Dermis blood vessel endothelial cell (primary cell): ENCODE measurements around the gene RFTN1. TPM values are rescaled to one million over a fixed set of nuclear protein-coding genes. Genes with fewer than 3 reads are reported as not detected.

Experiments used
- DNase-seq: peaks from one replicate; pipeline ENCODE4 v3.0.0; 2010
- total RNA-seq: library from RNA; depleted of rRNA; stranded (reverse); fragments of >200 nt; gene quantifications from 2 replicates; pipeline ENCODE4 v1.2.3, GENCODE V29; 2014

Gene RFTN1
- total RNA-seq, 1 donor from 2014 or later: 47.8 TPM

DNA sequence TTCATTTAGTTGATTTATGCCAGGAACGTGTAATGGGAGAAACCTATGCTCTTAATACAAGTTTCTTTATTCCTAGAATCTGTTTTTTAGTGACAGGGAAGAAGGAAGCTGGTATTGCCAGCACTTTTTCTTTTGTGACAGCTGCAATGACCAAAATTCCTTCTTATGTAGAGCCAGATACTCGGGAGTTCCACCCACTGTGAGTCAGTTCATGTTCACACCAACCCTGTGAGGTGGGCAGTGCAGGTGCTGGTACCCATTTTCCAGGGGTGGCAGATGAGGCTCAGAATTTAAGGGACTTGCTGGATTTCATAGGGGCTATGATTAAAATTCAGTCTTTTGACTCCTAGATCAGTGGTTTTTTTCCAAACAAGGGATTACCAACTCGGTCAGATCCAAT is 213.8 kb downstream of the RFTN1 start:
- no peak for DNase-seq

DNA sequence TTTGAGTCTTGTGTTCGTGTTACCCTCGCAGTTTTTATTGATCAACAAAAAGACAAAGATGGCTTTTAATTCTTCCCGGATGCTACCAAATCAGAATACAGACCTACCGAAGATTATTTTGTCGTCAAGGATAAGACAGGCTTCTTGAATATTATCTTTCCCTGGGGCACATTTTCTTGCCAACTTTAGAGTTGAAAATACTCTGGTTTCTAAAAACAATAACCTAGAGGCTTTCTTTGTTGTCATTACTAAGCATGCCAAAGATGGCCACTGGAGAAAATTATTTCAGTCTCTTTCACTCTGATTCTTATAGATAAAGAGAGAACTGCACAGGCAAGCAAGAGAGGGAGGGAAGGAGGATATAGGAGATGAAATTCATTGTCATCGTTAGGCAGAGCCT is 214.6 kb downstream of the RFTN1 start:
- no peak for DNase-seq

DNA sequence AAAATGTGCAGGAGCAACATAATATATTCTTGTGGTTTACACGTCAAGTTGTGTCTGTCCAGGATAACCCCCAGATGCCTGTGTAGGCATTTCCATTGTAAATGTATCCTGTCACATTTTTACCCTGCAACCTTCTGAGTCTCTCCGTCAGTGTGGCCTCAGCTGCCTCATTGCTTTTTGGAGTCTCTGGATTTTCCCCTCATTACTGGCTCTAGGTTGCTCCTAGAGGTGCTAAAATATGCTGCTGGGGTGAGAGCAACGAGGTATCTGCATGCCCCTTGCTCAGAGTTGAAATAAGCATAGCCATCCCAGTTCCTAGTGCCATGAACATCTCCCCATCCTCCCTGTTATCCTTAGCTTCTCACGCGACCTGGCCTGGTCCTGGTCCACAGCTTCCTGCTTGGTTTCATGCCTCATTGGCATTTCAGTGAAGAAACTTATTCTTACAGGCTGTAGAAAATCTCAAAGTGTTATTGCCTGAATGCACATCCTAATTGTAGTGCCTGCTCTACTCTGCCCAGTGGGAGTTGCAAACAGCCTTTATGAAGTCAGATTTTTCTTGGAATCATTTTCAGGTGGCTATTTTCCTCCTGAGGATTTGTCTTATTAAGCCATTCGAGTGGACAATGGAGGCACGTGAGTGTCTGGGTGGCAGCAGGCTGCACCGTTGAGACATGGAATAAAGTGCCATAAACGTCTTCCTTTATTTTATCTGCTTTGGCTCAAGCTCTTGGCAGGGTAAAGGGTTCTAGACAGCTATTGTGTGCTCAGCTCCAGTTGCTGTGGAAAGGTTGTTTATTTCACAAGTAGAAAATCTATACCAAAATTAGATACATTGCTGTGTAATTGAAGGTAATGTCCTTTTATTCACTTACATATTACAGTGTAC is 215.3 kb downstream of the RFTN1 start:
- no peak for DNase-seq

GRCh38 chr3:16295298-16295890 is 218.1 kb downstream of the RFTN1 start:
- DNase-seq: no peak

GRCh38 chr3:16294844-16295243 is 218.7 kb downstream of the RFTN1 start:
- no peak for DNase-seq

DNA sequence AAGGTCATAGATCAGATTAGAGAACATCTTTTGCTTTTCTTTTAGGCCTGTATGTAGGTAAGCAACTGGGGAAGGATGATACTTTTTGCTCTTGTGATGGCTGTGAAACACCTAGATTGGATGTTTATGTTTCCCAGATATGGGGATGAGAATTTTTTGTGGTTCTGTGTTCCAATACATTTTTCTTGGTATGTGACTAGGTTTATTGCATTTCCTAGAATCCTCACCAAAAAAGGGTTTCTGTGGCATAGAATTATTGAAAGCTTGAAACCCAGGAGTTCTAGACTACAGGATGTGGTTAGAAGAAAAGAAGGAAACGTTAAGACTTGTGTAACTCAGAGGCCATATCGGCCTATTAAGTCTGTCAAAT is 222.7 kb downstream of the RFTN1 start:
- DNase-seq: peak; percentile 13

- peak; percentile 79 for DNase-seq
Observed at GRCh38 chr3:16290007-16290826, 223.3 kb downstream of the RFTN1 start.

DNA sequence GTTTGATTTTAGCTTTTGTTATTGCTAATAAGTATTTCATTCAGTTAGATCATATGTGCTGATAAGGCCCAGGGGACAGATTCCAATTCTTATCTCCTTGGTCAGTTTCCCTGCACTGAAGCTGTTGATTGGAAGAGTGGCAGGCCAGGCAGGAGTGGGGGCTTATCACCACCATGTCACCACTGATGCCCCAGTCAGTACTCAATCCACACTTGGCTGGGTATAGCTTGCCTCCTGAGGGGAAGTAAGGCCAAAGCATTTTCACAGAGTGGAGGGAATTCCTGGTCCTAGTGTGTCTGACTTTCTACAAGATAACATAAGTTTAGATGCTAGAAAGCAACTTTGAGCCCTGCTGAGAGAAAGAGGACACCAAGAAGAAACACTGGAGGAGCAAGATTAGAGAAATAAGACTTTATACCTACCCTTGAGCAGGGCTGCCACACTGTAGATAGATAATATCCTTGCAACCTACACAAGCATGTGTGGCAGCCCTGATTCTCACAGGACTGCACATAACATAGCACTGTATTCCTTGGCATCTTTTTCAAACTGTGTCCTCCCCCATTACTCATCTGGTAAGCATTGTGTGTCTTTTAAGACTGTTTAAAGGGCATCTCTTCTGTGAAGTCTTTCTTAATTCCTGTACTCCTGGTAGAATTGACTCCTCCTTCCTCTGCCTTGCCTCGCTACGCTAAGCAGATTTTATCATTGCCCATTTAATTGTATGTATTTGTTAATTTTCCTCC is 224.2 kb downstream of the RFTN1 start:
- no peak for DNase-seq

DNA sequence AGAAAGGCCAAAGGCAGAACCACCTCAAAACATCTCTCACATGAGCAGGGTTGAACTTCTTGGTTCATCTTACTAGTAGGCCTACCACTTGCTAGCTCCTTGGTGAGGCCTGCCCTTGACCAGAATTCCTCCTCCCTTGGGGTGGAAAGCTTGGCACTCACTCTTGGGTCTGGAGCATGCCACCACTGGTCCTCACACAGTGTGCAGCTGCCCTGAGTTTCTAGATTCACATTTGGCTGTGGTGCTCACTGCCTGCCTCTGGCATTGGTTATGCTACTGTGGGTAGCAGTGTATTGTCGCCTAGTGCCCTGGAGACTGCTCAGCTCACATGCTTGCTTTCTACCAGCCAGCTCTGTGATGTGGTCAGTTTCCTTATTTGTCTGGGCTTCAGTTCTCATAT is 224.8 kb downstream of the RFTN1 start:
- no peak for DNase-seq

- DNase-seq: no peak
Observed at GRCh38 chr3:16286751-16287543, 226.6 kb downstream of the RFTN1 start.

- no peak for DNase-seq
Observed at GRCh38 chr3:16286161-16286560, 227.3 kb downstream of the RFTN1 start.

DNA sequence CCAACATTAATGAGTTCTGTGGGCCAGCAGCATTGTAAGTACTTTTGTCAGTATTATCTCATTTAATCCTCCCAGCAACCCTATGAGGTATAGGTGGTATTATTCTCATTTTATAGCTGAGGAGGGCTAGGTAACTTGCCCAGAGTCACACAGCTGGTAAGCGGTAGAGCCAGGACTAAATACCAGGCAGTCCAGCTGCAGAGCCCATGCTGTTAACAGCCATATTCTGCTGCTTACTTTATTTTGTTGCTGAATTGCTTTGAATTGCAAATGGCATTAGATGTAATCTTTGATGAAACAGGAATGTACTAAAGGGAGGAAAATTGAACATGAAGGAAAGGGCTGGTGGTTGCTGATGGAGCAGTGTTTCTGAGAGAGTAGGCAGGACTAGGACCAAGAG is 228.9 kb downstream of the RFTN1 start:
- no peak for DNase-seq

DNA sequence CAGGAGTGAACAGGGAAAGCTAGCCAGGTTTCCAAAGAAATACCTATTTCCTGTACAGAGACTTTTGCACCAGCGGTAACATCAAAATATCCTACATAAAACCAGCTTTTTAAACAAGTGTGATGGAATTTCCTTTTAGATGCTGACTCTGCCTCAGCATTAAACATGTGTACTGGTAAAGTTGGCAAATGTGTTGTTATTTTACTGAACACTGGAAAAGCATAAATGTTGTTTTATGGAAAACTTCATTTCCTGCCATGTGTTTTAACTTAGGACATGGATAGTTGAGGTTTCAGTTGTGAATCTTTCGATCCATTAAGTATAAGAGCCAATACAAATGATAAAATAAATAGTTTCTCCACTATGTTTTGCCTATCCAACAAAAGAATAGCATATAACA is 232.8 kb downstream of the RFTN1 start:
- DNase-seq: peak; percentile 56

DNA sequence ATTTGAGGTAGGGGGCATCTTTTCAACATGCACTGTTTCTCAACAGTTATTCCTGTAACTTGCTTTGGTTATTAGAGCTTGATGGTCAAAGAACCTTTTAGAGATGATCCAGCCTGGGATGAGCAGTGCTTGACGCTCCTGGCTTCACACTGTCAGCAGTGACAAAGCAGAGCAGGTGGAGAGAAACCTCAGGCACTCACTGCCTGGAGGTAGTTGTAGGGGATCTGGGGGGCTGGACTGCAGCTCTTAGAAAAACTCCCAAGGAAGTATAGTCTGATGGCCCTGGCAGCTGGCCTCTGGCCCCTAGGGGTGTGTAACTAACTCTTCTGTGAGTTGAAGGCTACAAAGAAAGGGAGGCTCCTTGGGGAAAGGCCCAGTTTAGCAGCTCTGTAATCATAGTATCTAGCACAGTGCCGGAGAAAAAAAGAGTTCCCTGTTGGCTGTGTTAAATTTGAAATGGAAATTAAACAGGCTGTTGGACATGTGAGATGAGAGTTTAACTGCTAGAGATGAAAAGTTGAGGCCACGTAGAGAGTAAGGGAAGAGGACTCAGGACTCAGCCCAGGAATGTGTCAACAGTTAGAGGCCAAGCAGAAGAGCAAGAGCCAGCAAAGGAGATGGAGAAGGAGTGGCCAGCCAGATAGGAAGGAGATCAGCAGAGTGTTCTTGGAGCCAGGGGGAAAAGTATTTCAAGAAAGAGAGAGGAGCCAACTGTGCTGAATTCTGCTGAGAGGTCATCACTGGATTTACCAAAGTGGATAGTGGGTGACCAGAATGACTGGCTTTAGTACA is 234.3 kb downstream of the RFTN1 start:
- no peak for DNase-seq

- peak; percentile 57 for DNase-seq
Observed at GRCh38 chr3:16277471-16277870, 236.0 kb downstream of the RFTN1 start.

GRCh38 chr3:16273867-16274266 is 239.6 kb downstream of the RFTN1 start:
- no peak for DNase-seq

DNA sequence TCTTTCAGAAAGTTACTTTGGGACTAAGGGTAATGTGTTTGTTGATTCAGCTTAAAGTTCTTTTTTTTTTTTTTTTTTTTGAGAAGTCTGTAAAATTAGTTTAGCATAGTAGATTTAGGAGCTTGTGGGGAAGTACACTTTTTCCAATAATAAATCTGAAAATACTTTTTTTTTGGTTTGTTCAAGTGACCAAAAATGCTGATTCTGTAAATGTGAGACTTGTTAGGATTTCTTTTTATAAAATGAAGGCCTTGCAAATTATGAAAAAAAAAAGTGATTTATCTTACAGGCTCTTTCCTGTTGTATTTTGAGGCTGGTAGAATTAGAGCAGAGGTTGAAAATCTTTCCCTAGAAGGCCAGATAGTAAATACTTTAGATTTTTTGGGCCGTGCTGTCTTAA is 240.9 kb downstream of the RFTN1 start:
- no peak for DNase-seq

- DNase-seq: no peak
Observed at GRCh38 chr3:16270855-16271254, 242.6 kb downstream of the RFTN1 start.

DNA sequence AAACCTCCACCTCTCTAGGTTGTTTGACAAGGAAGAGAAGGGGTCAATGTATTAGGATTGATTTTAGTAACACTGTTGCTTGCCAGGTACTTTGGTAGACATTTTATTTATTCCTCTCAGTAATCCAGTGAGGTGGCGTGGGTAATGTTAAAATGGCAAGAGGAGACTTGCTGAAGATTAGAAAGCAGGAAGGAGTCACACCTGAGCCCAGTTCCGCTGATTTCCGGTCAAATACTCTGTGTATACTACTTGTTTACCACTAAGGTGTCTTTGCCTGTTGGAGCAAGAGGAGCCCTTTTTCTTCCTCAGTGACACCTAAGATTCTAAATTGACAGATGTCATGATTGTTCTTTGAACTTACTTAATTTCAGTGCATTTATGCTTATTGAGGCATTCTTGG is 246.8 kb downstream of the RFTN1 start:
- DNase-seq: no peak
